Mesenchymal stem cell (in vitro differentiated cells and primary cell): Measurements from ENCODE around the gene PIK3R6.

Experiments
- DNase-seq: peaks from one replicate; pipeline ENCODE4 v3.0.0-alpha.2; 2013
- H2AFZ ChIP-seq: one replicate; pipeline ENCODE4 v1.6.1; 2013; ENCODE audit warnings: low read depth, mild to moderate bottlenecking, control low read depth, inconsistent platforms, low read length, moderate library complexity
- H2AK5ac ChIP-seq: 2 replicates; pipeline ENCODE4 v1.6.1; 2013; ENCODE audit warnings: low read length, moderate library complexity, mild to moderate bottlenecking, inconsistent platforms; ENCODE audit not compliant: severe bottlenecking
- H2BK120ac ChIP-seq: one replicate; pipeline ENCODE4 v1.6.1; 2013; ENCODE audit warnings: low read depth, mild to moderate bottlenecking, inconsistent platforms, low read length, moderate library complexity
- H2BK12ac ChIP-seq, 2 experiments: one replicate each; pipeline ENCODE4 v1.6.1; 2013; ENCODE audit warnings: inconsistent platforms in 2 of 2, low read length in 2 of 2, mild to moderate bottlenecking in 2 of 2, moderate library complexity in 2 of 2, control low read depth in 1 of 2
- H2BK15ac ChIP-seq: one replicate; pipeline ENCODE4 v1.6.1; 2013; ENCODE audit warnings: mild to moderate bottlenecking, low read depth, inconsistent platforms; ENCODE audit not compliant: poor library complexity, severe bottlenecking
- H2BK5ac ChIP-seq: 2 replicates; pipeline ENCODE4 v1.6.1; 2013; ENCODE audit warnings: low read depth, mild to moderate bottlenecking, low read length, control low read depth, inconsistent platforms; ENCODE audit not compliant: poor library complexity, severe bottlenecking
- H3K14ac ChIP-seq, 2 experiments: one replicate each; pipeline ENCODE4 v1.6.1; 2013; ENCODE audit warnings: inconsistent platforms in 2 of 2, low read length in 2 of 2, control low read depth in 1 of 2, mild to moderate bottlenecking in 1 of 2, moderate library complexity in 1 of 2
- H3K18ac ChIP-seq, 2 experiments: one replicate each; pipeline ENCODE4 v1.6.1; 2013; ENCODE audit warnings: inconsistent platforms in 2 of 2, low read length in 2 of 2, control low read depth in 1 of 2, low read depth in 1 of 2, mild to moderate bottlenecking in 1 of 2
- H3K23ac ChIP-seq, 2 experiments: one replicate each; pipeline ENCODE4 v1.6.1; 2013; ENCODE audit warnings: inconsistent platforms in 2 of 2, low read length in 2 of 2, mild to moderate bottlenecking in 2 of 2, moderate library complexity in 2 of 2, control low read depth in 1 of 2
- H3K27ac ChIP-seq: 2 replicates; pipeline ENCODE4 v1.5.1; 2013; ENCODE audit warnings: mild to moderate bottlenecking, moderate library complexity, low read length, control low read depth, inconsistent platforms; ENCODE audit not compliant: poor library complexity, severe bottlenecking
- H3K27me3 ChIP-seq, 2 experiments: 2 replicates each; pipeline versions ENCODE4 v1.6.1 to v1.7.0; 2013; ENCODE audit warnings: low read length in 2 of 2, mild to moderate bottlenecking in 2 of 2, moderate library complexity in 2 of 2, control low read depth in 1 of 2, inconsistent platforms in 1 of 2; ENCODE audit not compliant: control insufficient read depth in 1 of 2, insufficient read depth in 1 of 2
- H3K36me3 ChIP-seq, 2 experiments: 2 replicates each; pipeline versions ENCODE4 v1.6.1 to v1.7.0; 2013; ENCODE audit warnings: low read length in 2 of 2, control low read depth in 1 of 2, inconsistent platforms in 1 of 2, low read depth in 1 of 2, mild to moderate bottlenecking in 1 of 2; ENCODE audit not compliant: insufficient read depth in 2 of 2, control insufficient read depth in 1 of 2
- H3K4ac ChIP-seq, 2 experiments: one replicate each; pipeline ENCODE4 v1.6.1; 2013; ENCODE audit warnings: inconsistent platforms in 2 of 2, low read length in 2 of 2, mild to moderate bottlenecking in 2 of 2, moderate library complexity in 2 of 2, control low read depth in 1 of 2, low read depth in 1 of 2
- H3K4me1 ChIP-seq: 2 replicates; pipeline ENCODE4 v1.6.1; 2013; ENCODE audit warnings: low read depth, low read length, control low read depth; ENCODE audit not compliant: control insufficient read depth, insufficient read depth
- H3K4me2 ChIP-seq: 2 replicates; pipeline ENCODE4 v1.6.1; 2013; ENCODE audit warnings: low read length, mild to moderate bottlenecking, inconsistent platforms; ENCODE audit not compliant: poor library complexity, severe bottlenecking
- H3K4me3 ChIP-seq, 2 experiments: 2 replicates each; pipeline versions ENCODE4 v1.5.1 to v1.7.0; 2013; ENCODE audit warnings: low read length in 2 of 2, mild to moderate bottlenecking in 2 of 2, control low read depth in 1 of 2, low read depth in 1 of 2; ENCODE audit not compliant: insufficient read depth in 1 of 2
- H3K79me1 ChIP-seq: replicated peaks from 2 replicates; pipeline ENCODE4 v1.6.1; 2013; ENCODE audit warnings: mild to moderate bottlenecking, control low read depth, low read length, inconsistent platforms; ENCODE audit not compliant: poor library complexity, severe bottlenecking
- H3K9ac ChIP-seq: 2 replicates; pipeline ENCODE4 v1.7.0; 2013; ENCODE audit warnings: mild to moderate bottlenecking, low read length, moderate library complexity
- H3K9me3 ChIP-seq: 2 replicates; pipeline ENCODE4 v1.7.0; 2013; ENCODE audit warnings: mild to moderate bottlenecking, low read length; ENCODE audit not compliant: control insufficient read depth
- H4K8ac ChIP-seq: one replicate; pipeline ENCODE4 v1.6.1; 2013; ENCODE audit warnings: inconsistent platforms, mild to moderate bottlenecking, low read length, moderate library complexity
- H4K91ac ChIP-seq: one replicate; pipeline ENCODE4 v1.6.1; 2013; ENCODE audit warnings: mild to moderate bottlenecking, low read length, inconsistent platforms
- WGBS: methylation state at CpG from one replicate; pipeline ENCODE4 v1.1.7; 2013; ENCODE audit warnings: mixed read lengths; 5-methylcytosine and 5-hydroxymethylcytosine counted together

The PIK3R6 gene

DNA sequence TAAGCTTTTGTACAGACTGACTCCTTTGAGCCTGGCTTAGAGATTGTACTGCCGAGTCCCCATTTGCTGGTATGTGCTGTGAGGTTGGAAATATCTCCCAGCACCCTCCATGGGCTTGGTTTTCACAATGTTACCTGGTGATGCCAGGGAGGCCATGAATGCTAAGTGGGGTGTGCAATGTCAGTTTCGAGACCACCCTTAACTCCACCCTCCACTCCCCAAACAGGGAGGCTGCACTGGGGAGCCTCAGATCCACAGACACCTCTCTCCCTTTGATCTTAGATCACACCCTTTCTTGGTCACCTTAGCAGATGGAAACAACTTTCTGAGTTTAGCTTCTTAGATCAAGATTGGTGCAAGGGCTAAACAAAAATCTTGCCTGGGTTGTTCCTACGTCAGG lies 28.6 kb upstream of the PIK3R6 start:
- Histone ChIP-seq H2BK120ac (no peak overlapping the region), H2AFZ (no peak overlapping the region), H2AK5ac (no peak overlapping the region), H4K91ac (no peak overlapping the region), H3K14ac (no peak overlapping the region), H3K4me3 (no peak overlapping the region), H3K4me2 (no peak overlapping the region), H2BK5ac (no peak overlapping the region), H3K27me3 (peaks cover 29 to 77% of the 10 kb centered on the region in 2 experiments), H4K8ac (no peak overlapping the region), H3K27ac (no peak overlapping the region), H2BK12ac (no peak overlapping the region), H3K9ac (no peak overlapping the region), H3K4me1 (peaks cover 7% of the 10 kb centered on the region), H3K9me3 (no peaks in the 10 kb centered on the region), H3K23ac (no peak overlapping the region), H3K18ac (no peak overlapping the region), H3K4ac (no peak overlapping the region), H2BK15ac (no peak overlapping the region), H3K79me1 (no peaks in the 10 kb centered on the region), H3K36me3 (no peaks in the 10 kb centered on the region)
- WGBS, result 74% methylated on average over 3 of the region's 3 CpGs
- DNase-seq, result no peak

DNA sequence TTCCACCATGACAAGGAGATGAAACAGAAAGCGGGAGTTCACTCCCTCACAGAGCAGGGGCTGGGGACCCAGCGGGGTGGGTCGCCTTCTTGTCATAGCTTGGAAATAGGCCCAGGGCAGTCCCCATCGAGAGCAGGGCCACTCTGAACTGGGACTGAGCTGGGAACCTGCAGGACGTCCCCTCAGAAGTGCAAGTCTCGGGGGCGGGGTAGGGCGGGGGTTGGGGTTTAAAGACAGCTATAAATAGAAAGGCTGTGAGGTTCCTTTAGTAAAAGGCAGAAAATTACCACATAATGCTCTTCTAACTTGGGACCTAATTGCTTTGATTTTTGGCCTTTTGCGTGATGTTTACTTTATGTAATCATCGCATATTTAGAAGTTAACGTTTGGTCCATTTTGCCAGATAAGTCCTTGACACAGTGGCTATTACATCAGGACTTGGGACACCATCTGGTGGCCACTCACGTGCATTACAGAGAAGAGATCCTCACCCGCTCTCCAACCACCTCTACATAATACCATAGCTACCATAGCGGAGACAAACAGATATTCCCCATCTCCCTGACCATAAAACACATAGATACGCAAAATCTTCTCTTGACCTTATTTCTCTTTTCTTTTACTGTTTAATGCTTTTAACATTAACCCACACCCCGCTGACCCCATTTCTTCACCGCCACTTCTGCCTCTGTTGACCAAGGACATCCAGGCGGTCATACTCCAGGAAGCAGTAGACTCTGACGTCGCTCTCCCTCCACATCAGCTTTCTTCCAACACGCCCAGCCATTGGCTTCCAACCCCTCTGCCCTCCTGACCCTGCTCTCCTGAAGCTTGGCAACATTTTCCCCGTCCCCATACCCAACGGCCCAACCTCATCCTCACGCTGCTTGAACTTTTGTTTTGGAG lies 27.5 kb upstream of the PIK3R6 start:
- Histone ChIP-seq H3K4ac (no peak overlapping the region), H2BK15ac (no peak overlapping the region)
- DNase-seq, result peak; percentile 52

DNA sequence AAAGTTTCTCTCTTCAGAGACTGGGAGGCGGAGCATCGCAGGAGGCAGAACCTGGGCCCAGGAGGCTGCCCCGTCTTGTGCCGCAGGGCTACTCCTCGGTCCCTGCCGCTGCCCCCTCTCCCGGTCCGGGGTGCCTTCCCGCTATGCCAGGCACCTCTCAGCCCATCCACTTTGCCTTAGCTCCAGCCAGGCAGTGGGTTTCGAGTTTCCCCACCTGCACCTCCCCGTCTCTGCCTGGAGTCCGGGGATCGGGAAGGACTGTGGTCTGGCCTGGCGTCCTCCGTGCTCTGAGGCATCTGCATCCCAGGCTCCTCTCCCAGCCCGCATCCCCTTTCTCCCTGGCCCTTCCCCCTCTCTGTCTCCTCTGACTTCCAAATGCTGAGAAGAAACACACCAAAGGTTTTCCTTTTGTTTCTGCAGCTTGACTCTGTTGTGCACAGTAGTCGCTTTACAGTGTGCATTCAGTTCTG lies 26.8 kb upstream of the PIK3R6 start:
- Histone ChIP-seq H2BK12ac (no peak overlapping the region), H3K4me2 (peak overlapping the region; percentile 31), H3K23ac (no peak overlapping the region), H2BK15ac (no peak overlapping the region), H3K18ac (no peak overlapping the region), H3K4ac (no peak overlapping the region), H3K27ac (no peak overlapping the region), H3K14ac (no peak overlapping the region), H2BK5ac (no peak overlapping the region), H2AFZ (no peak overlapping the region), H4K91ac (no peak overlapping the region), H3K9me3 (no peaks in the 10 kb centered on the region), H4K8ac (no peak overlapping the region), H2BK120ac (no peak overlapping the region), H3K79me1 (no peaks in the 10 kb centered on the region), H3K36me3 (no peaks in the 10 kb centered on the region), H3K4me1 (peaks cover 7% of the 10 kb centered on the region), H2AK5ac (no peak overlapping the region), H3K27me3 (peaks cover 26 to 67% of the 10 kb centered on the region in 2 experiments), H3K9ac (peak overlapping the region; percentile 24), H3K4me3 (no peak overlapping the region)
- 50% methylated on average over 17 of the region's 17 CpGs for WGBS
- DNase-seq, result no peak

More for the DNA sequence above, 27.5 kb upstream of the PIK3R6 start:
- H2AFZ ChIP-seq, result no peak overlapping the region
- H2BK120ac ChIP-seq, result no peak overlapping the region
- peaks cover 26 to 69% of the 10 kb centered on the region in 2 experiments for H3K27me3 ChIP-seq
- H3K36me3 ChIP-seq, result no peaks in the 10 kb centered on the region
- H2AK5ac ChIP-seq, result no peak overlapping the region
- H4K8ac ChIP-seq, result no peak overlapping the region
- no peaks in the 10 kb centered on the region for H3K79me1 ChIP-seq
- H3K14ac ChIP-seq, result no peak overlapping the region
- H3K9ac ChIP-seq, result peak overlapping the region; percentile 24
- WGBS, result 39% methylated on average over 24 of the region's 24 CpGs
- no peak overlapping the region for H3K4me3 ChIP-seq
- H3K4me1 ChIP-seq, result peaks cover 7% of the 10 kb centered on the region
- no peak overlapping the region for H2BK12ac ChIP-seq
- H3K4me2 ChIP-seq, result peak overlapping the region; percentile 31
- H2BK5ac ChIP-seq, result no peak overlapping the region
- H3K27ac ChIP-seq, result no peak overlapping the region
- H3K23ac ChIP-seq, result no peak overlapping the region
- no peak overlapping the region for H3K18ac ChIP-seq
- H4K91ac ChIP-seq, result no peak overlapping the region
- H3K9me3 ChIP-seq, result no peaks in the 10 kb centered on the region

DNA sequence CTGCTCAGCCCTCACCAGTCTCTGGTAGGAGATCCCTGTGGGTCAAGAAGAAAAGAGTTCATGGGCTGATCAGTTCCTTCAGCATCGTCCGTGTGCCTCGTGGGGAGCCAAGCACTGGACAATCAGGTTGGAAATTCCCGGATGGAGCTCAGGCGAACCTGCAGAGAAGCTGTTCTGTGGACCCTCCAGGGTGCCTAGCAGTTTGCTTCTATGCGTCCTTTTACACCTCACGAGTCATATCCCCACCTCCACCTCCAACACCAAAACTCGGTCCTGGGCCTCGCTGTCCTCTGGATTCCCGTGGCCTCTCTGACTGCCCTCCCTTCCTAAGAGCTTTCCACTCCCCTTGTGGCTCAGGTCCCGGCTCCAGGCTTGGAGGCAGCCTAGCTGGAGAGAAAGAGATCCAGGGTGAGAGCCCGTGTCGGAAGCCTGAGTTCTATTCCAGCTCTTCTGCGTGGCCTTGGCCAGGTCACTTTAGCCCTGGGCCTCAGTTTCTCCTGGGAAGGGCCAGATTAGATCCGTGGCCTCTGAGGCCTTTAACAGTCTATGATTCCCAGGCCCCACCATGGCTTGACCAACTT lies 26.2 kb upstream of the PIK3R6 start:
- no peak overlapping the region for H3K4me3 ChIP-seq
- peaks cover 25 to 67% of the 10 kb centered on the region in 2 experiments for H3K27me3 ChIP-seq
- no peaks in the 10 kb centered on the region for H3K79me1 ChIP-seq
- no peak overlapping the region for H2BK15ac ChIP-seq
- WGBS, result 77% methylated on average over 15 of the region's 15 CpGs
- H3K27ac ChIP-seq, result no peak overlapping the region
- no peak overlapping the region for H3K14ac ChIP-seq
- H3K23ac ChIP-seq, result no peak overlapping the region
- no peak overlapping the region for H2BK12ac ChIP-seq
- H3K18ac ChIP-seq, result no peak overlapping the region
- H2AFZ ChIP-seq, result no peak overlapping the region
- no peaks in the 10 kb centered on the region for H3K36me3 ChIP-seq
- H2AK5ac ChIP-seq, result peak overlapping the region; percentile 64
- no peak overlapping the region for H2BK5ac ChIP-seq
- no peak overlapping the region for H4K91ac ChIP-seq
- H2BK120ac ChIP-seq, result no peak overlapping the region
- H3K9ac ChIP-seq, result no peak overlapping the region
- H3K4me1 ChIP-seq, result peaks cover 7% of the 10 kb centered on the region
- no peak overlapping the region for H3K4ac ChIP-seq
- no peaks in the 10 kb centered on the region for H3K9me3 ChIP-seq
- no peak for DNase-seq
- H4K8ac ChIP-seq, result no peak overlapping the region
- no peak overlapping the region for H3K4me2 ChIP-seq
